Mucosa of gallbladder (tissue), 1 donor: ENCODE data around the gene TP53TG3F. TPM values are rescaled to one million over a fixed set of nuclear protein-coding genes. Genes with fewer than 3 reads are reported as not detected.
"Not testable (repeated sequence)": the region's sequence is repeated elsewhere in the genome, so short reads cannot be mapped to it uniquely, and the experiment has no call there.

ENCODE experiments used
- DNase-seq: peaks from one replicate; pipeline ENCODE4 v3.0.0-alpha.2; 2020; ENCODE audit warnings: low spot score
- total RNA-seq: library from RNA; stranded (reverse); gene quantifications from one replicate; pipeline ENCODE4 v1.2.1, GENCODE V29; 2021
- donor health status: DM: no; HTN: no; CAD: no.

The TP53TG3F gene
- total RNA-seq: not detected

DNA sequence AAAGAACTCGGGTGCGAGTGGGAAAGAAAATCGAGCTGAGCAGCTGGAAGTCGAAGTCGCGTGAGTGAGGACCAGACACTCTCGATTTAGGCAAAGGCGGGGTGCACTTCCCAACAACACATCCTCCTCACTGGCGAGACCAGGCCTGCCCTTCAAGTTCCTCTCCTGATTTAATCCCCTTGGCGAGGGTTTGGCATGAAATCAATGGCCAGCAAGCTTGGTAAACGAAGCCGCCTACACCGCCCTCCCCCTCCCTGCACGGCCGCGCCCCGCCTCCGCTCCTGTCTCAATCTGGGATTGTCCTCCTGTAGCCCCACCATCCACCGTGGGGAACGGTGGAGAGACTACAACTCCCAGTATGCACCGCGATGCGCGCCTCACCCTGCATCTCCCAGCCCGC is at the start of gene TP53TG3F:
Gene TP53TG3F (plus strand): TSS at position 301 of the 400 bp plus-strand sequence. CDS start 68 bp downstream, at position 369.
- not testable (repeated sequence) for DNase-seq

- not testable (repeated sequence) for DNase-seq
Observed at GRCh38 chr16:33491611-33492010, 32.2 kb downstream of the TP53TG3F start.

- not testable (repeated sequence) for DNase-seq
Observed at GRCh38 chr16:33507231-33507630, 47.8 kb downstream of the TP53TG3F start.

DNA sequence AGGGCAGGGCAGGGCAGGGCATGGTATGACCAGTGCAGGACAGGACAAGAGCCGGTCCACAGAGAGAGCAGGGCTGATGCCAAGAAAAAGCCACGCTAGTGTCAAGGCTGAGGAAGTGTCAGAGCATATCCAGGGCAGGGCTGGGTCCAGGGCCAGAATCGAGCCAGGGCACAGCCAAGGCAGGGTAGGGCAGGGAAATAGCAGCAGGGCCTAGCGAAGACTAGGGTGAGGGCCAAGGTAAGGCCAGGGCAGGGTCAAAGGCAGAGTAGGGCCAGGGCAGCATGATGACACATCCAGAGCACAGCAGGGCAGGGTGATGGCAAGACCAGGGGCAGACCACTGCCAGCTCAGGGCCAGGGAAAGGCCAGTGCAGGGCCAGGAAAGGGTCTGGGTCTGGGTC is 49.7 kb downstream of the TP53TG3F start:
- not testable (repeated sequence) for DNase-seq

DNA sequence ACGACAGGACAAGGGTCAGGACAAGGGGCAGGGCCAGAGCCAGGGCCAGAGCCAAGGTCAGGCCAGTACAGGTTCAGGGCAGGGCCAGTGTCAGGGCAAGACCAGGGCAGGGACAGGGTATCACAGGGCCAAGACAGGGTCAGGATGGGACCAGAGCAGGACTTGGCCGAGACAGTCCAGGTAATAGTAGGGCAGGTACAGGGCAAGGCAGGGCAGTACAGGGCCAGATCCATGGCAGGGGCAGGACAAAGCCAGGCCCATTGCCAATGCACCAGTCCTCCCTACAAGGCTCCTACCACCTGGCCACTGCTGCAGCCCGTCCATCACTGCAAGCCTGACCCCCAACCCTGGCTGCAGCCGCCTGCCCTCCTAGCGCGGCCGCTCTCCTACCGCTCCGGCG is 50.5 kb downstream of the TP53TG3F start:
- not testable (repeated sequence) for DNase-seq

Other genes with a start within 250 kb of the TP53TG3F start
- not detected for gene TP53TG3E, start 155.3 kb upstream of the TP53TG3F start, total RNA-seq
- not detected for gene TP53TG3B, start 98.8 kb upstream of the TP53TG3F start, total RNA-seq